GM12875 (cell line): ENCODE results near the gene CARNS1.
A peak's percentile ranks its signal among the peaks of the same experiment; 100 is the strongest.

Experiments used
- H3K4me3 ChIP-seq: one replicate; pipeline ENCODE4 v1.5.1; 2011; ENCODE audit warnings: low read depth, low read length, control low read depth
- TF ChIP-seq, protein P1 (sequence below): IDR thresholded peaks from 2 replicates; pipeline ENCODE4 v1.5.1; 2011; ENCODE audit warnings: low read depth, mild to moderate bottlenecking, control low read depth, inconsistent platforms, low read length, moderate library complexity, borderline replicate concordance; ENCODE audit not compliant: insufficient read depth

CARNS1 gene

DNA sequence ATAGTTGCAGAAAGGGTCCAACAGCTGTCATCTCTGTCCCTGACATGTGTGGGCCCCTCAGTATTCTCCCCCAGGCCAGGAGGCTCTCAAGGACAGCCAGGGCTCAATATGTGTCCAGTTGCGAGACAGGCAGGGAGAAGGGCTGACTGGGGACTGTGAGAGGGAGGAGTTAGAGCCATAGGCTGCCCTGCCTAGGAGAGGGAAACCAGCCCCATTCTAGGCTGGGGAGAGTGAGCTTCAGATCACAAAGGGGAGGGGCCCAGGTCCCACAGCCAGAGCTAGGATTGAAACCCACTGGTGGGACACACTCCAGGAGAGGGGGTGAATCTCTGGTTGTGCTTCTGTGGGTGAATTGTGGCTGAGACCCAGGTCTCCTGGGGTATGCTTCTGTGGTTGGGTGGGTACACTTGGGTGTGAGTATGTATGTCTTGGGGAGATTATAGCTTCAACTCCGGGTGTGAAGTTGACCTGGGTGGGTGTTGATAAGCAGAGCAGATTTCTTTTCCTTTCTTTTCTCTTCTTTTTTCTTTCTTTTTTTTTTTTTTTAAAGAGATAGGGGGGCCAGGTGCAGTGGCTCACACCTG, 2.1 kb upstream of the CARNS1 start:
- TF ChIP-seq, protein P1, sequence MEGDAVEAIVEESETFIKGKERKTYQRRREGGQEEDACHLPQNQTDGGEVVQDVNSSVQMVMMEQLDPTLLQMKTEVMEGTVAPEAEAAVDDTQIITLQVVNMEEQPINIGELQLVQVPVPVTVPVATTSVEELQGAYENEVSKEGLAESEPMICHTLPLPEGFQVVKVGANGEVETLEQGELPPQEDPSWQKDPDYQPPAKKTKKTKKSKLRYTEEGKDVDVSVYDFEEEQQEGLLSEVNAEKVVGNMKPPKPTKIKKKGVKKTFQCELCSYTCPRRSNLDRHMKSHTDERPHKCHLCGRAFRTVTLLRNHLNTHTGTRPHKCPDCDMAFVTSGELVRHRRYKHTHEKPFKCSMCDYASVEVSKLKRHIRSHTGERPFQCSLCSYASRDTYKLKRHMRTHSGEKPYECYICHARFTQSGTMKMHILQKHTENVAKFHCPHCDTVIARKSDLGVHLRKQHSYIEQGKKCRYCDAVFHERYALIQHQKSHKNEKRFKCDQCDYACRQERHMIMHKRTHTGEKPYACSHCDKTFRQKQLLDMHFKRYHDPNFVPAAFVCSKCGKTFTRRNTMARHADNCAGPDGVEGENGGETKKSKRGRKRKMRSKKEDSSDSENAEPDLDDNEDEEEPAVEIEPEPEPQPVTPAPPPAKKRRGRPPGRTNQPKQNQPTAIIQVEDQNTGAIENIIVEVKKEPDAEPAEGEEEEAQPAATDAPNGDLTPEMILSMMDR: no peak
- no peak overlapping the region for H3K4me3 ChIP-seq

DNA sequence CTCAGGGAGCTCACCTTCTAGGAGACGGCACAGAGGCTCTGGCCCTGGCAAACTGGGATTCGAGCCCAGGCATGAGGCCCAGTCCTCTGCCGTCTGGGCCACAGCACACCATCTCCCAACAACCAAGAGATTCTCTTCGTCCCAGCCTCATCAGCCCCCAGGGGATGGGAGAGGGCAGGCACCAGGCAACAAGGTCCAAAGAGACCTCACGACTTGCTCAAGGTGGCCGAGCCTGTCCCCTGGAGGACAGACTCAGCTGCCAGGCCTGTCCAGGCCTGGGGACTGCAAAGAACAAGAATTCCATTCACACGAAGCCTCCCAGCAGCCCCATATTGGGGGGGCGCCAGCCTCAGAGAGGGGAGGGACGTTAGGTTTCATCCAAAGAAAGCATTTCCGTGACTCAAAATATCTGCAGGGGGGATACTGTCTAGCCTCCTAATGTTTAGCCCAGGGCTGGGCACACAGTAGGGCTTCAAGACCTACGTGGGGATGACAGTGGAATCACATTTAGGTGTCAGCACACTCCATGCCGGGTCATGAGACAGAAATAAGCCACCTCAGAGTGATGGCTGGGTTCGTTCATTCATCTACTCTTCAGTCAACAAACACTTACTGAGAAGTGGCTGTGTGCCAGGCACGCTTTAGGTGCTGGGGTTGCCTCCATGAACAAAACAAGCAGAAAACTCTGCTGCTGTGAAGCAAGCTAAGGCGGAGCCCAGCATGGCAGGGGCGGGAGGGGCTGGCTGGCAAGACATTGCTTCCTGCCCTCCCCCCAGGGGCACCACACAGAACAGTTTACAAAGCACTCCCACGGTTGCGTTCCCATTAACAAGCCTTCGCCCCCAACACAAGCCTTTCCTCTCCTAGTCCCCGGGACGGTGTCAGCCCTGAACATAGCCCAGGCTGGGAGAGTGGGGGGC, 1.2 kb downstream of the CARNS1 start:
- H3K4me3 ChIP-seq: no peak overlapping the region
- TF ChIP-seq, protein P1: no peak

DNA sequence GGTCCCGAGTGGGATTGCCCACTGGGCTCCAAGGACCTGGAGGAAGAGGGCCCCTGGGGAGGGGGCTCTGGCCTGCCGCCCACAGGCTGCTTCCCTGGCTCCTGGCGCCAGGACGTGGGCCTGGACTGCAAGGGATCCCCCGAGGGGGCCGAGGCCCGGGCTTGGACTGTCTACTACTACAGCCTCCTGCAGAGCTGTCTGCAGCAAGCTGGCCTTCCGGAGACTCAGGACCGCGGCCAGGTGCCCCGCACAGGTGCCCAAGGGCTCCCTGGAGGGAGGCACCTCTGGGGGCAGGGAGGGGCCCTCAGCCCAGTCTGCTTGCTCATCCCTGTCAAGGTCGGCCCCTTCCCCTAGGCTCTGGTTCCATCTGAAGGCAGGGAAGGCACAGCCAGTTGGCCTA, 1.9 kb downstream of the CARNS1 start:
- H3K4me3 ChIP-seq: no peak overlapping the region
- TF ChIP-seq, protein P1: no peak

DNA sequence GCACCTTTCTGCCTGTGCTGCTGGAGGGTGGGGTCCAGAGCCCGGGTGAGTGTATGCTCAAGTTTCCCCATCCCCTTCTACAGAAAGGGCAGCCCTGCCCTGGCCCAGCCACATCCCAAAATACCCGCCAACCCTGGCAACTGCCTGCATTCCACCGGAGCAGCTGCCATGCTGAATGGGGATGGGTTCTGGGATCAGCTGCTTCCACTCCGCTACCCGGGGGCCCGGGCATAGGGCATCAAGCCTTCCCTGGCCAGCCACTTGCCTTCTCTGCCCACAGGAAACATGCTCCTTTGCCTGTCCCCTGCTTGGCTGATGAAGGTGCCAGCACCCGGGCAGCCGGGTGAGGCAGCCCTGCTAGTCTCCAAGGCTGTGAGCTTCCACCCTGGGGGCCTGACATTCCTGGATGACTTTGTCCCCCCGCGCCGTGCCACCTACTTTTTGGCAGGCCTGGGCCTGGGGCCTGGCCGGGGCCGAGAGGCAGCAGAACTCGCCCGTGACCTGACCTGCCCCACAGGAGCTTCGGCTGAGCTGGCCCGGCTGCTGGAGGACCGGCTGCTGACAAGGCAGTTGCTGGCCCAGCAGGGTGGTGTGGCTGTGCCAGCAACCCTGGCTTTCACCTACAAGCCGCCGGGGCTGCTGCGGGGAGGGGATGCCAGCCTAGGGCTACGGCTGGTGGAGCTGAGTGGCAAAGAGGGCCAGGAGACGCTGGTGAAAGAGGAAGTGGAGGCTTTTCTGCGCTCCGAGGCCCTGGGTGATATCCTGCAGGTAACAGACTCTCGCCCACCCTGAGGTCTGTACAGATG, 3.2 kb downstream of the CARNS1 start:
- TF ChIP-seq, protein P1: no peak
- H3K4me3 ChIP-seq: no peak overlapping the region

DNA sequence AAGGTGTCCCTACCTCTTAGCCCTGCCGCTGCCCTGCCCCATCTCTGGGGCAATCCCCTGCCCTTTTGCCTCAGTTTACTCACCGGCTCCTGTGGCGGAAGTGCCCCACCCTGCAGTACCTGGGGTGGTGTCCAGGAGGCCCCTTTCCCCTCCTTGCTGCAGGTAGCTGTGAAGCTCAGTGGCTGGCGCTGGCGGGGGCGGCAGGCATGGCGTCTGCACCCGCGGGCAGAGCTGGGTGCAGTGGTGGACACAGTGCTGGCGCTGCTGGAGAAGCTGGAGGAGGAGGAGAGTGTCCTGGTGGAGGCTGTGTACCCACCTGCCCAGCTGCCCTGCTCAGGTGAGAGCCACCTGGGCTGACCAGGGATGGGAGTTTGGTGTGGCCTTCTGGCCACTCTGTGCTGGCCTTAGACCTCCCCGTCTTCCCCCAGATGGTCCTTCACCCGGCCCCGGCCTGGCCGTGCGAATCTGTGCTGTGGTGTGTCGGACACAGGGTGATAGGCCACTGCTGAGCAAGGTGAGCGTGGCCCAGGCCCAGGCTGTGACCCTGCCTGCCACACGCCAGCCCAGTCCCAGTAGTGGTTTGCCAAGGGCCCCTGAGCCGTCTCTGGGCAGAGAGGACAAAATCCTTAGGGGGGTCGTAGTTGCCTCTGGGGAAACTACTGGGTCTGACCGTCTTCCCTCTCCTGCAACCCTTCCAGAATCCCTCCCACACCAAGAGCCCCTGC, 4.0 kb downstream of the CARNS1 start:
- TF ChIP-seq, protein P1: no peak
- no peak overlapping the region for H3K4me3 ChIP-seq

DNA sequence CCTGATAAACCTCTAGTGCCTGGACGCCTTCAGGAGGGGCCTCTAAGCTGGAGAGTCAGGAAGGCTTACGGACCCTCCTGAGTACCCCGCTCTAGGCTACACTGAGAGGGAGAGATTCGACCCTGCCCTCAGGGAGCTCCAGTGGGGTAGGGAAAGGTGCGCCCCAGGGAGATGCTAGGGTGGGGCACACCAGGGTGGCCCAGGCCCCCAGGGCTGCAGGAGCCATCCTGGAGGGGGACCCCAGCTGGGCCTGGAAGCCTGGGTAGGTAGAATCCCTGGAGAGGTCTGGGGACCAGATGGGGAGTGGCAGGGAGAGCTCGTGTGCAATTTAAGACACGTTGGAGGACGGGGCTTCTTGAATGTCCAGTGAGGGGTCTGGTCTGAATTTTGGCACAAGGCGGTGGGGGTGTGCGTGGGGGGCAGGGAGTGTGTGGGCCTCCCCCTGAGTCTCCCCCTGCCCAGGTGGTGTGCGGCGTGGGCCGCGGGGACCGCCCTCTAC, 4.7 kb downstream of the CARNS1 start:
- TF ChIP-seq, protein P1: no peak
- H3K4me3 ChIP-seq: peak overlapping the region; percentile 50
